ENCODE data around the gene ATF2. TPM values are rescaled to one million over a fixed set of nuclear protein-coding genes. Genes with fewer than 3 reads are reported as not detected.

Gene ATF2
- 10 to 100 TPM; 46.9 to 48.5 TPM for total RNA-seq

GRCh38 chr2:175167792-175168563, at the start of gene ATF2:
Gene ATF2 (minus strand): TSS chr2:175168203. CDS start chr2:175136443, 31,760 bp downstream.
- H3K27ac Mint-ChIP-seq = peak within 1 kb of the TSS; percentile 97
- H3K9me3 Mint-ChIP-seq = no peaks in the 10 kb centered on the region
- peak; percentile 99 for DNase-seq
- peaks cover 6% of the 10 kb centered on the region for H3K36me3 Mint-ChIP-seq
- intact Hi-C loops (cut with micrococcal nuclease) = loop anchor here (1.0 to 5.0 kb wide), 11 partner anchors 13 to 834 kb away; partner anchors contain the start of genes ATP5MC3, GPR155, LNPK and SCRN3
- CTCF ChIA-PET = interaction anchor here (0.5 to 1.3 kb wide), 3 partner anchors 114 to 1386 kb away, joined by 3 to 4 read pairs (median 3); no protein-coding TSS in a partner anchor
- peak within 1 kb of the TSS; percentile 100 for H3K4me3 Mint-ChIP-seq
- POLR2A ChIA-PET = interaction anchor here (0.6 to 1.6 kb wide), 7 partner anchors 8 to 416 kb away, joined by 3 to 11 read pairs (median 5); partner anchors contain the start of gene ATP5MC3
- no peaks in the 10 kb centered on the region for H3K27me3 Mint-ChIP-seq
- peaks cover 41% of the 10 kb centered on the region for H3K4me1 Mint-ChIP-seq (ENCODE audit: low read depth)

GRCh38 chr2:175207741-175208438, 39.9 kb upstream of the ATF2 start:
- intact Hi-C loops (cut with micrococcal nuclease) = loop anchor here (10.0 kb wide), 1 partner anchor 887 kb away; the partner anchor contains the start of genes HOXD12 and HOXD13
- ChIA-PET CTCF (interaction anchor here (2.1 to 5.8 kb wide), 2 partner anchors 44 to 74 kb away, joined by 12 to 124 read pairs; no protein-coding TSS in a partner anchor), POLR2A (interaction anchor here (0.6 kb wide), 1 partner anchor 1454 kb away, joined by 4 read pairs; no protein-coding TSS in a partner anchor)
- H3K9me3 Mint-ChIP-seq = no peaks in the 10 kb centered on the region
- peaks cover 6% of the 10 kb centered on the region for H3K4me1 Mint-ChIP-seq (ENCODE audit: low read depth)
- no peak for DNase-seq
- no peak overlapping the region for H3K27ac Mint-ChIP-seq
- no peak overlapping the region for H3K4me3 Mint-ChIP-seq
- H3K36me3 Mint-ChIP-seq = no peaks in the 10 kb centered on the region
- peaks cover 11% of the 10 kb centered on the region for H3K27me3 Mint-ChIP-seq

- Mint-ChIP-seq H3K27ac (no peak overlapping the region), H3K4me3 (no peak overlapping the region), H3K27me3 (peaks cover 10% of the 10 kb centered on the region), H3K4me1 (ENCODE audit: low read depth) (peaks cover 6% of the 10 kb centered on the region), H3K9me3 (no peaks in the 10 kb centered on the region), H3K36me3 (no peaks in the 10 kb centered on the region)
- no peak for DNase-seq
- ChIA-PET POLR2A (interaction anchor here (0.6 kb wide), 1 partner anchor 1455 kb away, joined by 4 read pairs; no protein-coding TSS in a partner anchor), CTCF (interaction anchor here (0.6 to 5.8 kb wide), 2 partner anchors 75 to 100 kb away, joined by 3 to 124 read pairs; no protein-coding TSS in a partner anchor)
- intact Hi-C loops (cut with micrococcal nuclease) = loop anchor here (10.0 kb wide), 1 partner anchor 888 kb away; the partner anchor contains the start of genes HOXD12 and HOXD13
Observed at GRCh38 chr2:175206866-175207265, 38.9 kb upstream of the ATF2 start.

- Mint-ChIP-seq H3K36me3 (no peaks in the 10 kb centered on the region), H3K4me3 (no peak overlapping the region), H3K9me3 (no peaks in the 10 kb centered on the region), H3K4me1 (ENCODE audit: low read depth) (peaks cover 6% of the 10 kb centered on the region), H3K27ac (no peak overlapping the region), H3K27me3 (peaks cover 15% of the 10 kb centered on the region)
- ChIA-PET CTCF (interaction anchor here (0.7 to 5.8 kb wide), 2 partner anchors 65 to 76 kb away, joined by 3 to 124 read pairs; no protein-coding TSS in a partner anchor), POLR2A (no interaction called here)
- no peak for DNase-seq
- intact Hi-C loops (cut with micrococcal nuclease) = loop anchor here (10.0 kb wide), 1 partner anchor 889 kb away; the partner anchor contains the start of genes HOXD12 and HOXD13
Observed at GRCh38 chr2:175205523-175205922, 37.5 kb upstream of the ATF2 start.

- H3K4me3 Mint-ChIP-seq = no peak overlapping the region
- intact Hi-C loops (cut with micrococcal nuclease) = loop anchor here (1.0 to 10.0 kb wide), 2 partner anchors 78 to 891 kb away; partner anchors contain the start of genes HOXD12 and HOXD13
- H3K36me3 Mint-ChIP-seq = no peaks in the 10 kb centered on the region
- DNase-seq = peak; percentile 76
- ChIA-PET CTCF (interaction anchor here (0.6 to 5.8 kb wide), 28 partner anchors 10 to 894 kb away, joined by 3 to 124 read pairs (median 4); no protein-coding TSS in a partner anchor), POLR2A (interaction anchor here (0.6 kb wide), 2 partner anchors 89 to 1415 kb away, joined by 3 to 4 read pairs; no protein-coding TSS in a partner anchor)
- H3K4me1 Mint-ChIP-seq (ENCODE audit: low read depth) = peaks cover 6% of the 10 kb centered on the region
- H3K27ac Mint-ChIP-seq = no peak overlapping the region
- peaks cover 14% of the 10 kb centered on the region for H3K27me3 Mint-ChIP-seq
- no peaks in the 10 kb centered on the region for H3K9me3 Mint-ChIP-seq
Observed at GRCh38 chr2:175203621-175204496, 35.9 kb upstream of the ATF2 start.

- intact Hi-C loops (cut with micrococcal nuclease) = no loop called here
- H3K27ac Mint-ChIP-seq = no peak overlapping the region
- no peaks in the 10 kb centered on the region for H3K36me3 Mint-ChIP-seq
- no peak for DNase-seq
- ChIA-PET CTCF (interaction anchor here (3.4 kb wide), 1 partner anchor 9 kb away, joined by 13 read pairs; no protein-coding TSS in a partner anchor), POLR2A (no interaction called here)
- H3K9me3 Mint-ChIP-seq = peaks cover 3% of the 10 kb centered on the region
- H3K4me1 Mint-ChIP-seq (ENCODE audit: low read depth) = peaks cover 3% of the 10 kb centered on the region
- H3K4me3 Mint-ChIP-seq = no peak overlapping the region
- H3K27me3 Mint-ChIP-seq = peaks cover 17% of the 10 kb centered on the region
Observed at GRCh38 chr2:175195012-175195411, 27.0 kb upstream of the ATF2 start.

GRCh38 chr2:175188761-175189160, 20.8 kb upstream of the ATF2 start:
- intact Hi-C loops (cut with micrococcal nuclease) = no loop called here
- Mint-ChIP-seq H3K9me3 (peaks cover 3% of the 10 kb centered on the region), H3K36me3 (no peaks in the 10 kb centered on the region), H3K27me3 (peaks cover 18% of the 10 kb centered on the region), H3K4me1 (ENCODE audit: low read depth) (peaks cover 3% of the 10 kb centered on the region), H3K27ac (no peak overlapping the region), H3K4me3 (no peak overlapping the region)
- ChIA-PET CTCF (no interaction called here), POLR2A (no interaction called here)
- no peak for DNase-seq

- DNase-seq = no peak
- H3K36me3 Mint-ChIP-seq = no peaks in the 10 kb centered on the region
- POLR2A ChIA-PET = no interaction called here
- peaks cover 17% of the 10 kb centered on the region for H3K27me3 Mint-ChIP-seq
- no peak overlapping the region for H3K4me3 Mint-ChIP-seq
- no peak overlapping the region for H3K27ac Mint-ChIP-seq
- CTCF ChIA-PET = interaction anchor here (0.7 to 1.3 kb wide), 4 partner anchors 8 to 488 kb away, joined by 3 to 4 read pairs (median 3); no protein-coding TSS in a partner anchor
- H3K9me3 Mint-ChIP-seq = peaks cover 3% of the 10 kb centered on the region
- intact Hi-C loops (cut with micrococcal nuclease) = no loop called here
- H3K4me1 Mint-ChIP-seq (ENCODE audit: low read depth) = no peaks in the 10 kb centered on the region
Observed at GRCh38 chr2:175187378-175187777, 19.4 kb upstream of the ATF2 start.

- no peak for DNase-seq
- no peak overlapping the region for H3K4me3 Mint-ChIP-seq
- peaks cover 21% of the 10 kb centered on the region for H3K36me3 Mint-ChIP-seq
- ChIA-PET CTCF (no interaction called here), POLR2A (no interaction called here)
- no peaks in the 10 kb centered on the region for H3K9me3 Mint-ChIP-seq
- H3K27me3 Mint-ChIP-seq = no peaks in the 10 kb centered on the region
- H3K4me1 Mint-ChIP-seq (ENCODE audit: low read depth) = peaks cover 19% of the 10 kb centered on the region
- intact Hi-C loops (cut with micrococcal nuclease) = loop anchor here (5.0 kb wide), 1 partner anchor 146 kb away; no protein-coding TSS in a partner anchor
- H3K27ac Mint-ChIP-seq = no peak overlapping the region
Observed at GRCh38 chr2:175183674-175184073, 15.7 kb upstream of the ATF2 start.

GRCh38 chr2:175181877-175182308, 13.9 kb upstream of the ATF2 start:
- peaks cover 35% of the 10 kb centered on the region for H3K36me3 Mint-ChIP-seq
- DNase-seq = no peak
- H3K4me3 Mint-ChIP-seq = peak overlapping the region; percentile 95
- ChIA-PET CTCF (no interaction called here), POLR2A (interaction anchor here (1.2 to 2.5 kb wide), 2 partner anchors 13 to 15 kb away, joined by 3 to 11 read pairs; partner anchors contain the start of gene ATF2)
- H3K9me3 Mint-ChIP-seq = no peaks in the 10 kb centered on the region
- H3K27me3 Mint-ChIP-seq = no peaks in the 10 kb centered on the region
- peaks cover 24% of the 10 kb centered on the region for H3K4me1 Mint-ChIP-seq (ENCODE audit: low read depth)
- intact Hi-C loops (cut with micrococcal nuclease) = loop anchor here (1.0 to 5.0 kb wide), 5 partner anchors 14 to 145 kb away; partner anchors contain the start of gene ATF2
- peak overlapping the region; percentile 95 for H3K27ac Mint-ChIP-seq
